ENCODE data around the gene MPHOSPH9.

The MPHOSPH9 gene

DNA sequence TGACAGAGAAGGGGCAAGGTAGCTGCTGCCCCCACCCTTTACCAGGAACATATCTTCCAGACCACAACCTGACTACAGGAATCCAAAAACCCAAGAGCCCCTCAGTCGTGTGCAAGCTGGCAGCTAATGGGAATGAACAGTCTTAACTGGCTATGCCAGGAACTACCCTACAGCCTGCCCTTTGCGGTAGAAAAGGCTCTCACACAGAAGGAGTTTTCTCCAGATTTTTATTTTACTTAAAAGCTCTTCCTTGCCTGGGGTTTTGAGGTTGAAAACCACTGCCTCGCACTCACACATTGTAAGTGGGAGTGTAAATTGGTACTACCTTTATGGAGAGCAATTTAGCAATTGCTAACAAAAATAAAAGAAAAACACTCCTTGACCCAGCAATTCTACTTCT is 110.3 kb downstream of the MPHOSPH9 start:
- FAIRE-seq: no peak

DNA sequence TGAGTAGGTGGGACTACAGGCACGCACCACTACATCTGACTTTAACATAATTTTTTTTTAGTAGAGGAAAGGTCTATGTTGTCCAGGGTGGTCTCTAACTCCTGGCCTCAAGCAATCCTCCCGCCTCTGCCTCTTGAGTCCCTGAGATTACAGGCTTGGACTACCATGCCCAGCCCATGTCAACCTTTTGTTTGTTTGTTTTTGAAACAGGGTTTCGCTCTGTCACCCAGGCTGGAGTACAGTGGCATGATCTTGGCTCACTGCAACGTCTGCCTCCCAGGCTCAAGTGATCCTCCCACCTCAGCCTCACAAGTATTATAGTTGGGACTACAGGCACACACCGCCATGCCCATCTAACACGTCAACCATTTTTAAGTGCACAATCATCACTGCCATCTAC is 111.3 kb downstream of the MPHOSPH9 start:
- no peak for FAIRE-seq

DNA sequence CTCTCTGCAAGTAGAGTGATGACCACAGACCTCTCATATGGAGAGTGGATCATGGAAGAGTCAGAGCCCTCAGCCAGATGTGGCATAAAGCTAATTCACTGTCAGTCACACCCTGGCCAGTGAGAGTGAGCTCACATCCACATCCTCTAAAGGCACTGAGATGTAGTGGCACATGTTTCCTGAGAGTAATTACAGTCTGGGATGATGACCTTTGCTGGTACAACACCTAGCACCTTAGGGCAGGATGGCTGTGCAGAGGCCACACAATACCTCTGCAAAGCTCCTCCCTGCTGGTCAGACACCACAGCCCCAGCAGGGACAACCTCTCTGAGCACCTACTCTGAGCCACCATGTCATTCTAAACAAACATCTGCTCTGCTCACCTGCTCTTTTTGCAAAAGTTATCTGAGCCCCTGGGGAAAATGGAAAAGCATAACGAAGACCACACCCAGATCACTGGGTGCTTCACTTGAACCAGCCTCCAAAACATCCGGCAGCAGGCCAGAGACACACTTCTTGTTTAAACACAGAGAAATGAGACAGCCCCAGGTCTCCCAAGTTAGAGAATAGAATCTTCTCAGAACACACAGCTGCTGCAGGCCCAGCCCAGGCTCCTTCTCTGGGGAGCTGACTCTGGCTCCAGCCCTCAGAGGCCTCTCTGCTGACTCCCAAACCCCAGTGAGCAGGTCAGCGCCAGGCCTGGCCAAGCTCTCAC is 112.3 kb downstream of the MPHOSPH9 start:
- FAIRE-seq: no peak

DNA sequence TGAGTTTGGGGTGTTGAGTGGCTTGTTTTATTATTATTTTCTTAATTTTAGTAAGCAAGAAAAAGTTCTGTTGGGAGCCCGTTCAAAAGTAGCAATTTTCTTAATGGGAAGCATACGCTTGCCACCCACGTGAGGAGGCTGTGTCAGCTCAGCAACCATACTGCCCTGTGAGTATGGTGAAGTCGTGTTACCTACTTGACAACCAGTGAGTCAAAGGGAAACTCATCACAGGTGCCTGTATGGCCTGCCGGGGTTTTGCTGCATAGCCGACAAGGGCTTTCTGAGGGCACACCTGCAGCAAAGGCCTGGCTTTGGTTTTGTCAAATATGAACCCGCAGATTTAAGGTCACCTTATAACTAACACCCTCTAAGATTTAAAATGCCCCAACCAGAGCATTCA is 113.1 kb downstream of the MPHOSPH9 start:
- FAIRE-seq: no peak

DNA sequence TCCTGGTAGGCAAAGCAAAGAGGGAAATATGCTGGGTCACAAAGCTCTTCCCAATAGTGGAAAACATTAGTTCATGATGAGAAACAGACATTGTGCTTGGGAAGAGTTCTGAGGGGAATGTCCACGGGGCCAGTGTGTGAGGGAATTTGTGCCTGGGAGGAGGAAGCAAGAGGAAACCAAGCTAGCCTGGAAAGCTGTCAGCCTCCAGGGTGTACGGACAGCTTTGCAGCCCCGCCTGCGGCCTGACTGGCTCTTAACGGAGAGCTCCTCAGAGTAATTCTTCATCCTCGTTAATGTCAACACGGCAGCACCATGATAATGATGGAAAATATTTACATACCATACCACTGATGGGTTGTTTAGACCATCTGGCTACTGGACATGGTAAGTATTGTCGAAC is 114.4 kb downstream of the MPHOSPH9 start:
- FAIRE-seq: no peak

DNA sequence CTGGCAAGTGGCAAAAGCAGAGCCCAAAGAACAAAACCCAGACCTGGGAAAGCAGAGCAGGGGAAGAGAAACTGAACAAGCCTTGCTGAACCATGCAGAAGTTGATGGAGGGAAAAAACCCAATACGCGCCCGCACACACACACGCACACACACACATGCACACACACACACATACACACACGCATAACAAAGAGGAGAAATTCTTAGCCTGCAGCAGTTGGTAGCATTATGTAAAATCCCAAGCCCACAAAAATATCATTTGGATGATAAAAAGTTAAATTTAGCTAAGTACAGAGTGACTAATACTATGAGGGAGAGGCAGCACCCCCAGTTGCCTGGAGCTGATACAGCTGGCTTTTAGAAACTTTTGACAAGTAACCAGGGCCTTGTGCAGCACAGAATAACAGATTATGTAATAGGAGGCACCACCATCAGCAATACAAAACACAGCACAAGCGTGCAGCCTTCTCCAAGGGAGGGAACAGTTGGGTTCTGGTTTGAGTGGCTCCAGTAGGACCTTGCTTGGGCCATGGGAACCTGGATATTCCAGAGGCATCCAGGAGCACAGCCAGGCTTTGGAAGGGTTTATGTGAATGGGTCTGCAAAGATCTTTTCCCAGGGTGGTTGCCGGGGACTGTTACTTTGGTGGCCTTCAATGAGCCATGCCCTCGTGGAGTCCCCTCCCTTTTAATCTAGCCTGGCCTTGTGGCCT is 117.4 kb downstream of the MPHOSPH9 start:
- no peak for FAIRE-seq

DNA sequence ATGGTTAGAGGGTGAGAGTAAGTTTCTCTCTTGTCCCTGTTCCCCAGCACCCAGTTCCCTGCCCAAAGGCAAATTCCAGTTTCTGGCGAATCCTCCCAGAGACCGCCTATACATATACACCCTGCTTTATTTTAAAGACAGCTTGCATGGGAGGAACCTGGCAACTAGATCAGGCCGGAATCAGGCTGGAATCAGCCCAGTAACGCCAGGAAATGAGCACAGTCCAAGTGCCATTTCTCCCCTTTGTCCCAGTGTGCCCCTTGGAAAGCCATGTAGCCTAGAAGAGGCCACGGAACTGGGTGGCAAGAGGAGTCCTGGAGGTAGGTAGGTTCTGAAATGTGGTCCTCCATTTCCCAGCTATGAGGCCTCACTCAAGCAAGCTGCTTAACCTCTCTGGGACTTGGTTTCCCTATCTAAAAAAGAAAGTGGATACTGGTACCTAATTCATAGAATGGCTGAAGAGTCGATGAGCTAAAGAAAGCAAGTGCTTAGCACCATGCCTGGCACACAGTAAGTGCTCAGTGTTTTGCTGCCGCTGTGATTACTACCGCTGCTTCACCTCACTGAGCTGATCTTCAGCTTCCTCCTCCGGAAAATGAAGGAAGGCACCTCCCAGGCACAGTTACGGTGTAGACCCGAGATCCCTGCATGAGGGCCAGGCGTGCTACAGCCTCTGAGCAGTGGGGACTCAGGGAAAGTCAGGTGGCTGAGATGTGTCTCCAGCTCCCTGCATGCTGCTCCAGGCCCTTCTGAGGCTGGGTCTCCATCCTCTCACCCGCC is 118.4 kb downstream of the MPHOSPH9 start:
- FAIRE-seq: no peak

DNA sequence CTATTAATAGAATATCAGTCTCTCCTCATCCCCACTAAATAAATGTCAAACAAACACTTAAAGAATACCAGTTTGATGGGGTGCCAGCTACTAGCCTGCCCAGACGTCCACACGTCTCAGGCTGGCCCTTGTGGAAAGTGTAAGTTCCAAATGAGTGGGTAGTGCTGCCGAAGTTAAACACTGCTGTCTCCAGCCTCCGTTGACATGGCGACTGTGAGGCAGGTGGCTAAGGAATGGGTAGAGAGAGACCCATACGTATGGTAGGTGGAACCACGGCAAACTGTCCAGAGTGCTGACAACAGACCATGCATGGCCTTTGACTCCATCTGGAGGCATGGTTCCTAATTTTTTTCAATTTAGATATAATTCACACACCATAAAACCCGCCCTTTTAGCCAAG is 119.9 kb downstream of the MPHOSPH9 start:
- FAIRE-seq: no peak

DNA sequence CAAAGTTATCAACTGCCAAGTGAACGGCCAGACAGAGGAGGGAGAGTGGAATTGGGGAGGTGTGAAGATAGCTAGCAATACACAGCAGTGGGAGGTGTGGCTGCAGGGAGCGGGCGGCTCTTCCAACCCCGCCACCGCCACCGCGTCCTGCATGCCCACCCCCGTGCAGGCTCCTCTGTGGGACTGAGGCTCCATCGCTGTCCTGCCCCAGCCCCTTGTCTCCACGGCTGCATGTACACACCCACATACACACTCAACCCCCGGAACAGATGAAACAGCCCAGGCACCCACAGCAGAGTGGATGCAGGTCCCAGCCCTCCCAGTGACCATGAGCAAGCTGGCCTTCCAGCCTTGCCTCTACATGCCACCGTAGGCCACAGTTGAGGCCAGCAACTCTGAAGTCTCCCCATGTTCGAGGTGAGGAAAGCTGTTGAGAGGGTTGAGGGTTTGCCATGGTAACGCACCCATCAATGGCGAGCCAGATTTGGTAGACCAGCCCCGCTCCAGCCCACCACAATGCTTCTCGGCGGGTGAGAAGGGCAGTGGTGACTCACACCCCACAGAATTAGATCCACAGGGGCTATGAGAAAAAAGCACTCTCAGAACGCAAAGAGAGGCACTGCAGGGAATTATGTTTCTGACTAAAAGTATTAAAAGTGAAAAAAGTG is 121.3 kb downstream of the MPHOSPH9 start:
- no peak for FAIRE-seq

DNA sequence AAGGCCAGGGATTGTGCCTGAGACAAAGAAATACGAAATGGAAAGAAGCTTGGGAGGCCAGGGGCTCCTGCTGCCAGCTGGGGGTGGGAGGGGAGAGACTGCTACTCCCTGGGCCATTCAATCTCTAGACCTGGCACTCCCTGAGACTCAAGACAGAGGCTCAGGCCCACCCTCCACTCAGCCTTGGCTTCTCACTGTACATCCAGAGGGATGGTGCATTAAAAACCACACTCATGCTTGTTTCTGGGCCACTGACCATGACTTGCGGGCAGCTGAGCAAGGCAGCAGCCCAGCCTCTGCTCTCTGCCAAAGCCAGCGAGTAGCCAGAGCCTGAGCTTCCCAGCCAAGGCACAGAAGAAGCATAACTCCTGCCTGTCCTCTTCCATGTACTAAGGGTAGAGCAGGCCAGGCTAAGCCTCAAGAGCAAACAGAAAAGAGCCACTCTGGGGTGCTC is 123.6 kb downstream of the MPHOSPH9 start:
- no peak for FAIRE-seq

DNA sequence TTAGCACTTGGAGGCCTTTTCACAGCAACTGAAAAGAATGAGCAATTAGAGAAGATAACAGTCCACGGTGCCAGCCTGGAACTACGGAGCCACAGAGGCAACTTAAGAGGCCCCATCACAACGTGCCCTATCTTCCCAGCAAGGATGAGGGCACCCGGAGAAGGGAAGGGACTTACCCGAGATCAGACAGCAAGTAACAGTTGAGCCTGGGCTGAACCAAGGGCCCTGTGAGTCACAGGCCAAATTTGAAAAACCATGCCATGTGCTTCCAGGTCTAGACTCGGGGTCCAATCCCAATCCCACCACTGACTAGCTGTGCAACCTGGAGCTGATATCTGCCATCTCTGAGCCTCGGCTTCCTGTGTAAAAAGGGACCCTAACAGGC is 124.3 kb downstream of the MPHOSPH9 start:
- FAIRE-seq: no peak

DNA sequence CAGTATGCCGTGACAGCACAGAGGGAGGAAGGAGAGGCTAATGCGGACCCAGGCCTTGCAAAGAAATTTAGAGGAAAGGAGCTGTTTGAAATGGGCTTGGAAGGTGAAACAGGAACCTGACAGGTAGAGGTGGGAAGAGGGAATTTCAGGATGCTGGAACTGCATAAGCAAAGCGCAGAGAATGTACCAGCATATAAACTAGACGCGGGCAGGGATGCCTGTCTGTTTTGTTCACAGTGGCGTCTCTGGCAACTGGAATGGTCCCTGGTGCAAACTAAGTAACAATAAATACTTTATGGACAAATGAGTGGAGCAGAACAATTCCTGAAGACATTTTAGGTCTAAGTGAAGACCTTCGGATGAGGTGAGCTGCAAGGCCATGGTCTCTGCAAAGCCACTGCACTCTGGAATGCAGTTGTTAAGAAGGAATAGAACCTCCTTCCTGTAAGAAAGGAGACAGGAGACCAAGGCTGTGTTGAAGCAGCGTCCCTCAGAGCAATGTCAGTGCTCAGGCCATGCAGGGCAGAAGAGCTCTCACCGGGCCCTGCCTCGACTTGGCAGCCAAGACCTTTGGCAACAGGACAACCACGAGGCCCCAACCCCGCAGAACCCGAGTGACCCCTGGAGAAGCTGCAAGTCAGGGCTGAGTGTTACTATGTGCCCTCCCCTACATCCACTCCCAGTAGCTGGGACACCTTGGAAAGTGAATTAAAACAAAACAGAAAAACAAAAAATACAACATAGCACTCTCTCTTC is 124.8 kb downstream of the MPHOSPH9 start:
- FAIRE-seq: no peak

DNA sequence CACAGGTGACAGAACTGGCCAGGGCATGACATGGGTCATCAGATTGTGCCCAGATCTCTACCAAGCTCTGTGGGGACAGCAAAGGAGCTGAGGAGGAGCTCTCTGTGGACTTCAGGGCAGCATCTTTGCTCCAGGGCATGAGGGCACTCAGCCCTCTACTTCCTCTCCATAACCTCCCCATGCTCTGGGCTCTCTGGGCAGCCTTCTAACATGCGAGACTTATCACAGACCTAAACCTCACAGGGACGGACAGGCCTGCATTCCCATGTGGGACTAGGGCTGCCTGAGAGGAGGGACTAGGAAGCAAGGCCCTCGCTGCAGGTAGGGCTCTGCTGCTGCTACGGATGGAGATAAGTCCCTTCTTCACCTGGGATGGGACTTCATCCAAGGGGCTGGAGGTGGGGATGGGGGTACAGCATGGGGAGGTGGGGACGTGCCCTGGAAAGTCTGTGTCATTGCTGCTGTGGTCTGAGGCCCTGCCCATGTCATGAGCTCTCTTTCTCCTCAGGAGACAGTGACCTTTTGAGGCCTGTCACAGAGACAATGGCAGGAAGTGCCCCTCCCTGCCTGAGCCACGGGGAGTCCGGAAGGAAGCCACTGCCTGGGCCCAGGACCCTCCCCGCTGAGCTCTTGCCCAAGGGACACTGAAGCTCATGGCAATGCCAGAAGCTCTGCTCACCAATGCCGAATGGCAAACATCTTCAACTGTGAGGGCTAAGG is 126.1 kb downstream of the MPHOSPH9 start:
- no peak for FAIRE-seq

DNA sequence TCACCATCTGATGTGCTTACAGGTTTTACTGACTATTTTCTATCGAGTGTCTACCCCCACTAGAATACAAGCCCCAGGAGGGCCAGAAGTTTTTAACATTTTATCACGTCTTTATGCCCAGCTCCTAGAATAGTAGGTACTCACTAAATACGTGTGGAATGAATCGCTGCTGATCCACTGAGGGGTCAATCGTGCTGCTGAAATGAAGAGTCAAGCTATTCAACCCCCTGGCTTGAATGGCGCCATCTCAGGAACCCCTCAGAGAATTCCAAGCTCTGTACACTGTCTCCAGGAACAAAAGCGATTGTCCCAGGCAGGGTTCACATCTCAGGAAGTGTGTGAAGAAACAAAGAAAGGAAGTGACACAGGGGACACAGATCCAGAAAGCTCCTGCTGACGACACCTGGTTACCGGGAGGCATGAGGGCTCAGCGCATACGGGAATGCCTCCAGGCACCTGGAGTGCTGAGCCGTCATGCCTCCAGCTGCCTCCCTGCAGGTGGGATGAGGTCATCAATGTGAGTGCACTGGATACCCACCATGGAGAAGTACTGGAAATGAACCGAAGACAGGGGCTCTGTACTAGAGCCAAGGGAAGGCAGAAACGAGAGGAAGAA is 127.6 kb downstream of the MPHOSPH9 start:
- no peak for FAIRE-seq

DNA sequence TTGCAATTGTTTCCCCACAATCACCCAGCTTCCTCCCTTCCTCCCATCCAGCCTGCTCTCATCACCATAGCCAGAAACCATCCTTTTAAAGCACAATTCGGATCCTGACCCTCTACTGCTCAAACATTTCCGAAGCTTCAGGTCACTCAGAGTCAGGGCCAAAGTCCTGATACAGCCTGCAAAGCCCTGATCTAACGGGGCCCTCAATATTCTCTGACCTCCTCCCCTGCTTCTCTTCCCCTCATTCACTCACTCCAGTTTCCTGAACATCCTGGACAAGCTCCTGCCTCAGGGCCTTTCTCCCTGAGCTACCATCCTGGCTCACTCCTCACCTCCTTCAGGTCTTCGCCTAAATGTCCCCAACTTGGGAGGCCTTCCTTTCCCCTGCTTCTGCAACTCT is 128.1 kb downstream of the MPHOSPH9 start:
- no peak for FAIRE-seq

Data from G401.6 (cell line).